ENCODE results near the gene BABAM2.

BABAM2 gene

DNA sequence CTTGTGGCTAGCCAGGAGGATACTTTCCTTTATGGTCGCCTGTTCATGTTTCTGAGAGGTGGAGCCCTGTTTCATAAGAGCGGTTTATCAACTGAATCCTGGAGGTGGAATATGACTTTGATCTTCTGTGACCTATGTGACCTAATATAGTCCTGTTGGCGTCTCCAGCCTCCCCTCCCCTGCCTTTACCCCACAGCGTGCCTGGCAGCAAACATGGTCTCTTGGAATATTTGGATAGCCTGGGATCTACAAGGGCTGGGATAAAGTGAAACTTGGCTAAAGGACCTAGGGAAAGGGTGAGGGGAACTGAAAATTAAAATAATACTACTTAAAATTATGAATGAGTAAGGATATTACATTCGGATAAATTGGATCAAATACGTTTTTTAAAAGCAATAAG, 246.0 kb downstream of the BABAM2 start:
- DNase-seq, result no peak

- DNase-seq, result no peak
Measured at GRCh38 chr2:28137221-28137620, 246.7 kb downstream of the BABAM2 start.

GRCh38 chr2:28142386-28142785, 251.9 kb downstream of the BABAM2 start:
- DNase-seq, result no peak

GRCh38 chr2:28148000-28148399, 257.5 kb downstream of the BABAM2 start:
- DNase-seq, result no peak

DNA sequence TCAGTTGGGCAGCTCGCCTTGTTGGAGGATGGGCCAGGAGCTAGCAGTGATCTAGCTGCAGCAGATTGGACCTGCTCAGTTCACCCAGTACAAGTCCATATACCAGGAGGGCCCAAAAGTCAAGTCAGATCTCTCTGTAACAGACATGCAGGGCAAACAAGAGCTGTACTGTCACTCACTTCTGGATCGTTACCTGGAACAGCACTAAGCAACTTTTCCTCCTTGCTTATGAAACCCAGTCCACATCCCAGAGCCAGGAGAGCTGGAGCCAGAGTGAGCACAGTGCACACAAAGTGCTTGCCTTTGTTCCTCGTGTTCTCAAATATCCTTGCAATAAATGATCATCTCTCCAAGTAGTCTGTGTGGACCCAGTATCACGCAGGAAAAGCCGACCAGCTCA, 258.0 kb downstream of the BABAM2 start:
- DNase-seq, result no peak

- no peak for DNase-seq
Measured at GRCh38 chr2:28150236-28150915, 259.8 kb downstream of the BABAM2 start.

GRCh38 chr2:28150994-28151393, 260.5 kb downstream of the BABAM2 start:
- no peak for DNase-seq

DNA sequence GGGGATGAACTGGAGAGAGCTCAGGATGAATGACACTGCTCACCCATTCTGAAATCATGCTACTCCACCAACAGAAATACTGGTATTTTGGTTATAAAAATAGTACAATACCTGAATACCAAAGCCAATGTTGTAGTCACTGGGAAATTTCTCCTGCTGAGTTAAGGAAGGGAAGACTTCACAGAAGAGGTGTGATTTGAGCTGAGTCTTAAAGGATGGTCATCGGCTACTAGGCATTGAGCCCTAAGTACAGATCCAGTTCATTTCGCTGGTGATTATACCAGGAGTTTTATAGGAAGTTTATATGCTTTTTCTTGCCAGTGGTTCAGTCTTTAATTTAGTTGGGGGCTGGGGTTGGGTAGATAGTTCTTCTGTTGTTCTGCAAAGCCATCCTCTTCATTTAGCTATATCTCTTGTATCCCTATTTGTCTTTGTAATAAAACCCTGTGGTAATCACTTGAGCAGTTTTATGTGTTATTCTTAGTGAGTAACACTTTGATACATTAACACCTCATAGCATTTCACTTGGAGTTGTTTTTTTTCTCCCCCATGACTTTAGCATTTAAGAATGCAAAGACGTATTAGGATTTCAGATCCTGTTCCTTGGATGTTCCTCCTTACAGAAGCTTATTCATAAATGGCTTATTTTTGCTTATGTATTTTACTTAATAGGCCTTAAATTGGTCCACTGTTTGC, 262.2 kb downstream of the BABAM2 start:
- no peak for DNase-seq

GRCh38 chr2:28153851-28154250, 263.3 kb downstream of the BABAM2 start:
- DNase-seq, result no peak

- DNase-seq, result no peak
Measured at GRCh38 chr2:28155086-28155485, 264.6 kb downstream of the BABAM2 start.

DNA sequence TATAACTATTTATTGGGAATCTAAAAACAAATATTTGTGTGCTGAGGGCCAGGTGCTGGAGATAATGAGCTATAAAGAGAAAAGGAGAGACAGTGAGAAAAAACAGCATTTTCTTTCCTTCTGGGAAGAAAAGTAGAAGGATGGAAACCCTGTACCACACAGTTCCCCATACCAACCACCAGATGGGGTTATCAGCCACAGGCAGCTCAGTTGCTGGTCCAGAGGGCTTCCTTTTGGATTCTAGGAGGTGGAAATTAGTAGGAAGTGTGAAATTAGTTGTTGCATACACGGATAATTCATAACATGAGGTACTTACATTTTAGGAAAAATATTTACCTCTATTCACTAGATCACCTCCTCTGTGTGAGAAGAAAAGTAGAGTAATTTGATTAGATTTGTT, 265.1 kb downstream of the BABAM2 start:
- DNase-seq, result no peak

DNA sequence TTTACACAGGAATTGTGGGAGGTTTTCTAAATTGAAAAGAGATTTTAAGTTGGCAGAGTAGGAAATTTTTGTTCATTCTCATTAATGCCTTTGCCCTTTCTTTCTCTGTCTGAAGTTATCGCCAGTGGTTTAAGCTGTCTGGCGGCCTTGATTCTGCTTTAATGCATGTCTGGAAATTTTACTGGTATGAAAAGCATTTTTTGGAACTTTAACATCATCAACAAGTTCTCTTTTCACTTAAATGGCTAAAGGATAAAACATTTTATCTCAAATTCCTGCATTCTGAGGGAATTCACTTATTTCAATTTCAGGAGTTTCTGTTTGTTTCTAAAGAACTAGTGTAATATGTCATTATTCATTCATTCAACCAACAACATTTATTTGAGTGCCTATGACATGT, 268.3 kb downstream of the BABAM2 start:
- DNase-seq, result no peak

GRCh38 chr2:28160986-28161425, 270.5 kb downstream of the BABAM2 start:
- no peak for DNase-seq

- no peak for DNase-seq
Measured at GRCh38 chr2:28161466-28161865, 270.9 kb downstream of the BABAM2 start.

GRCh38 chr2:28162564-28162963, 272.0 kb downstream of the BABAM2 start:
- no peak for DNase-seq

GRCh38 chr2:28163028-28163427, 272.5 kb downstream of the BABAM2 start:
- DNase-seq, result no peak

DNA sequence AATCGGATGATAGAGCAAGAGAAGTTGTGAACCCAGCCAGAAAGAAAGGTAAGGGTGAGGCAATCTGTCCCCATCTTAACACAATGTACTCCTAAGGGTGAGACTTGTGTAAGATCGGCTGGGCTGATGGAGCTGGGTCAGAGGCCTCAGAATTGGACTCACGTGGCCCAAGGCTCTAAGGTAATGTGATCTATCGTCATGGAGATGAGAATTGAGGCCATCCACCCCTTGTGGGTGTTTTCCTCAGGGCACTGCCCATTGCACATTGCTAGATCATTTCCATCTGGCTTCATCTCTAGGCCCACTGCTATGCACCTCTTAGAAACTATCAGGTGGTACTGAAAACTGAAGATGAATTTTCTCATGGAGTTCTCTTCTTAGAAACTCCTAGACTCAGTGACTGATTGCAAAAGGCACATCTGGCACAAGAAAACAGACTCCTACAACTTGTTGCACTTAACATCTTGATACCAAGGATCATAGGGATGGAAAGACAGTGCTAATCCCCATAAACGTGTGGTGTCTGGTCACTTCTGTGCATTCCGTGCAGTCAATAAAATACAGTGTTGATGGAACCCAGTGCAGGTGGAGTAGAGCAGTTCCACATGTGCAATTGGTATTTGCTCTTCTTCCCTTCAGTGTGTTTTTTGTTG, 273.2 kb downstream of the BABAM2 start:
- no peak for DNase-seq

DNA sequence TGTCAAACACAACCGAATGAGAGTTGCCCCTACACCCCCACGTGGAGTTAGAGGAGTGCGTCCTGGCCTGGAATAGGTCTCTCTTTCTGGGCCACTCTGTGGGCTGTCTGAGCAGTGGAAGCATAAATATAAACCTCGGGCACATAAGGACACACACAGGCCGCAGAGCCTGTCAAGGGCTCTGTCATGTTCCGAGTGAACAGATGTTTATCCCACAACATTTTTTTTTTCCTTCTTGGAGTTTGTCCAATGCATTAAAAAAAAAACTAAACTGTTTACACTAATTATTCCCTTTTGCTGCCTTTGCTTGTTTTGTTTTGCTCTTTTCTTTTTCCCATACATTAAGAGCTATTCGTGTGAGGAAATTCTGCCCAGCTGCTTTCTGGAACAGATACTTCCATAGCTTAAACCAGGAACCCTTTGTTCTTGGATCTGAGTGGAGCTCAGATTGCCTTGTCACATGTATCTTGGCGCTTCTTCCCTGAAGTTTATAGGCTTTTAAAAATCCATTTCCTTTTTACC, 273.8 kb downstream of the BABAM2 start:
- no peak for DNase-seq

- no peak for DNase-seq
Measured at GRCh38 chr2:28165087-28165635, 274.6 kb downstream of the BABAM2 start.

DNA sequence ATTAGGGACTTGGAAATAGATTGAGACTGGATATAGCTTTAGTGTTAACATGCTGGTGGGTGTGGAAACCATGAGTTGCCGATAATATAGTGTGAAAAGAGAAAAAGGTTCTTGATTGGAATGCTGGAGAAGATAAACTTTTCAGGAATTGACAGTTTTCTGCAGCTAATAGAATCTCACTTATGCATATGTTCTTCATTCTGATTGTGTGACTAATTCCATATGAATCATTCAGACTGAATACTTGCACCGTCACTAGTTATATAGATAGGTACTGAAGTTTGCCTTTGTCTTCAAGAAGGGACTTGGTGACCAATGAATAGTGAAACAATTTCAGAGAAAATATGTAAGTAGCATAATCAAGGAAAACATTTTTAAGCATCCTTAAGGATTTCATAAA, 276.4 kb downstream of the BABAM2 start:
- DNase-seq, result no peak

- no peak for DNase-seq
Measured at GRCh38 chr2:28168376-28168775, 277.8 kb downstream of the BABAM2 start.

DNA sequence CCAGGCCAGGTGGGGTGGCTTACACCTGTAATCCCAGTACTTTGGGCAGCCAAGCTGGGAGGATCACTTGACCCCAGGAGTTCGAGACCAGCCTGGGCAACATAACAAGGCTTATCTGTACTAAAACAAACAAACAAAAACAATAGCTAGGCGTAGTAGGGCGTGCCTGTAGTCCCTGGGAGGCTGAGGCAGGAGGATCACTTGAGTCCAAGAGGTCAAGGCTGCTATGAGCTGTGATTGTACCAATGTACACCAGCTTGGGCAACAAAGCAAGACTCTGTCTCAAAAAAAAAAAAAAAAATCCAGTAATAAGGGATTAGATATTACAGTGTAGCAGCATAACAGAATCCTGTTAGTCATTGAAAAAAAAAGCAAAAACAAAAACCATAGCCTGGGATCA, 279.0 kb downstream of the BABAM2 start:
- DNase-seq, result no peak

GRCh38 chr2:28172114-28172898, 281.8 kb downstream of the BABAM2 start:
- no peak for DNase-seq
